T-helper 22 cell (primary cell): ENCODE data around the gene TBC1D10A.
A peak's percentile ranks its signal among the peaks of the same experiment; 100 is the strongest.

ENCODE experiments used
- DNase-seq: peaks from one replicate; pipeline ENCODE4 v3.0.0-alpha.2; 2020; ENCODE audit warnings: low read depth

Gene TBC1D10A

DNA sequence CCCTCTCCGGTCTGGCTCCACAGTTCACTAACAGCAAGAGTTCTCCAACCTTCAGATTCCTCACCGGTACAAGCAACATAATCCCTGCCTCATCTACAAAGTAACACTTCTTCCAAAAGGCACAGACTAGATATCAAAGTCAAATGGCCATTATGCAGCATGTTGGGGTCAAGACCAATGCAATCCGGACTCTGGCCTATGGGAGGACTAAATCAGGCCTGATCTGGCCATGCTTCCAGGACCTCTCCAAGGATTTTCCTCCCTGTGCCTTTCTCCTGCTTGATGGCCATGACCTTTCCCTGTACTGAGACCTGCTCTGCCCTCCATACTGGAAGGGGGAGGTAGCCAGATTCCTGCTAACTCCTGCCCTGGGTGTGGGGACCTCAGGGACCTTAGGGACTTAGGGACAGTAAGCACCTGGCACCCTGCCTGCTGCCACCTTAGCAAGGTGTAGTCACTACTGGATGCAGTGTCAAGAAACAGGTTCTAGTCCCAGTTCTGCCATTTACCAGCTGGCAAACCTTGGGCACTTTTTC is 6.7 kb downstream of the TBC1D10A start:
- DNase-seq = no peak

DNA sequence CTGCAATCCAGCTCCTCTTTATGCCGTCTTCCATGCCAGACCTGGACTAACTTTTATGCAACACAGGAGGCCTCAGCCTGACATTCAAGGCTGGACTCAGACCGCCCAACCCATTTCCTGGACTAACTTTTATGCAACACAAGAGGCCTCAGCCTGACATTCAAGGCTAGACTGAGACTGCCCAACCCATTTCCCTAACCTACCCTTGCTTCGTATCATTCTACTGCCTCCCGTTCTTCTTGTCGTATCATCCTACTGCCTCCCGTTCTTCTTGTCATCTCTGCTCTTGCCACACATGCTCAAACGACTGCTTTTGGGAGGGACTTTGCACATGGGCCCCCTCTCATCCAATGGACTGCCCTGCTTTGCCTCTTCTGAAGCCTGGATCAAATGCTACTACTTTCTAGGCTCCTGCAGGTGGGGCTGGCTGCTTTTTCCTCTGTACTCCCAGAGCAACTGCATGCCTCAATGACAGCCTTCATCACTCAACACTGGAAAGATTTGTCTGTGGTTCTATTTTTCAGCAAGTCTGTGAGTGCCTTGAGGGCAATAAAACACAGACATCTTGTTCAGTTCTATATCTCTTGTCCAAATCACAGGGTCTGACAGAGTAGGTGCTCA is 7.8 kb downstream of the TBC1D10A start:
- no peak for DNase-seq

- DNase-seq = no peak
These were observed 9.0 kb downstream of the TBC1D10A start for GRCh38 chr22:30317778-30318177.

DNA sequence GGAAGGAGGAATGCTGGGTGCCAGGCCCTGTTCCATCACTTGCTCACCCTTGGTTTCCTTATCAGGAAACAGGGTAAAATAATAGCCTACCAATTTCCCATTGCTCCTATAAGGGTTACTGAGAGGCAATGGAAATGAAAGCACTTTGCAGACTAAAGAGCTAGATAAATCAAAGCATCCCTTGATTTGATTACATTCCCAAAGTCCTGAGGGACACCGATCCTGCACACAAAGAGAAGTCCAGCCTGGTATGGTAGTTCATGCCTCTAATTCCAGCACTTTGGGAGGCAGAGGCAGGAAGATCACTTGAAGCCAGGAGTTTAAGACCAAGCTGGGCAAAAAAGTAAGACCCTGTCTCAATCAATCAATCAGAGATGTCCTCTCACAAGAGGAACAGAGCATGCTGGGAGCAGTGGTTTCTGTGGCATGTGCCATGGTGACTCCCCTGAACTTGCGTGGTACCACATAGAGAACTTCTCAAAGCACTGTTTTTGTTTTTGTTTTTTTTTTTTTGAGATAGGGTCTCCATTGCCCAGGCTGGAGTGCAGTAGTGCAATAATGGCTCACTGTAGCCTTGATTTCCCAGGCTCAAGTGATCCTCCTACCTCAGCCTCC is 10.7 kb downstream of the TBC1D10A start:
- DNase-seq = no peak

DNA sequence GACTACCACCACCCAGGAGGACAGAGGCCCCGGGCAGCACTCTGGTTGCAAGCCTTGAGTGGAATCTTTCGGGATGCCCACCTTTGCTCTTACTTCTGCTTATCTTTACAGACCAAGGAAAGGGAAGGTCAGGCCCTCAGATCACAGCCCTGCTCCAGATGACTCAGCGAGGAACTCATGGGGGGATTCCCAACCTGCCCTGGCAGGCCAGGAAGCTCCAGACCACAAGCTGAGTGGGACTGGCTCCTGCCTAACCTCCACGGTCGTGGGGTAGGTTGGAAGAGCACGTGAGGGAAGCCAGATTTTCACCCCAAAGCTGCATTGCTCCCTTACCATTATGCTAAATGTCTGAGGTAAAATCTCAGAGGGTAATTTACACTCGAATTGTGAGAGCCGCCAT is 11.8 kb downstream of the TBC1D10A start:
- peak; percentile 69 for DNase-seq

GRCh38 chr22:30313527-30314363 is 13.0 kb downstream of the TBC1D10A start:
- no peak for DNase-seq

- DNase-seq = no peak
These were observed 14.7 kb downstream of the TBC1D10A start for GRCh38 chr22:30312053-30312452.

DNA sequence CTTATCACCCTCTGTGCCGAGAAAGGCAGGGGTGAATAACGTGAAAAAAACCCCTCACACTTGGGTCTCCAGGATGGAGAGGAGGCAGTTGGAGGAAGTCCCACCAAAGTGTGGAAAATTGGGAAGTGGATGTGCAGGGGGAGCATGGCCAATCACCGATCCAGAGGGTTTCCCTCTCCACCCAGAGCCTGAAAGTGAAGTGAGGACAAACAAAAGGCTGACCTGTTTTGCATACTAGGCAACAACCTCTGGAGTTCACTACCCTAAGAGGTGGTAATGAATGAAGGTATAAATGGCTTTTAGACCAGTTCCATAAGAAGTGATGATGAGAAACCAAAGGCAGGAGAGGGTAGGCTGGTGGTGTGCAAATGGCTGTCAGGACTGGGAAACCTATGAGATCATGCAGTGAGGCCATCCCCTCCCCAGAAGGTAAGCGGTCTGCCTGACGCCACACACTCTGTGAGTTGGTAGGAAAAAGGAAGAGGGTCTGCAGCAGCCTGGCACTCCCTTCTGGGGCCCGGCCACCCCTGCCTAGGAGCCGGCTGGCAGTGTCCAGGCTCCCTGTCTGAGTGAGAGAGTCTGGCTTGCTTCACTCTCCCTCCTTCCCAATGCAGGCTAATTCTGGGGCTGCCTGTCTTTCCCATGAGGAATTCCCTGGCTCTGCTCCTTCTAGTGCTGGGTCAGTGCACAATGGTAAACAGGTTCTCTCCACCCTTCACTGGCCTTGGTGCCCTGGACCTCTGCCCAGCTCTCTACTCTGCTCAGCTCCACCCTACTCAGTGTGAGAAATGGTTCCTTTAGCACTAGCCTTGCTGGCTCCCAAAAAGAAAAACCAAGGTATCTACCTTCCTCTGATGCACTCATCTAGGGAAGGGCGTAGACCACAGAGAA is 15.6 kb downstream of the TBC1D10A start:
- no peak for DNase-seq

- DNase-seq = no peak
These were observed 16.6 kb downstream of the TBC1D10A start for GRCh38 chr22:30309951-30310741.

DNA sequence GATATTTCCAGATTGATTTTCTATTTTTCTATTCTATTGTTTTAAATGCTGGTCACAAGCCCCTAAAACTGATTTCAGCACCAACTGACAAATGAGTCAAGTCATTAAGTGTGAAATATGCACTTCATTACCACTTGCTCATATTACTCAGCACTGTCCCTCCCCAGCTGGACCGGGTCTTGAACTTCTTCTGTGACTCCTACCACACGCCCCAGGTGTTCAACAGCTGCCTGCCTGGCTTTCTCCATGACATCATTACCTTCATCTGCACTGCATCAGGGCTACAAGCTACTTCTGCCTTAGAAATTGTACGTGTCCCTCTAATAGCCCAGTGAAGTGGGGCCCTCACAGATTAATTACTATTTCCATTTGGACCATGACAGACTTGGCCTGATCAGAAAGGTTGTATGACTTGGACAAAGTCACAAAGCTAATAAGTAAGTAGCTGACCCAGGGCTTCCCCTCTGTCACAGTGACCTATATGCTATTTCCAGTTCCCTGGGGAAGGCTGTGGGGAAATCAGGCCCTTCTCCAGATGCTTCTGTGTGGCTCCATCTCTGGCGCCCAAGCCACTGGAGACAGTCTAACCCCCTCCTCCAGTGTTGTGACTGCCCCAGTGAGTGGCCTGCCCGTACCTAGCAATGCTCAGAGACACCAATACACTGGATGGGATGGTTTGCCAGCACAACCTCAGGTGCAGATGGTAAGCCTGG is 18.1 kb downstream of the TBC1D10A start:
- no peak for DNase-seq

DNA sequence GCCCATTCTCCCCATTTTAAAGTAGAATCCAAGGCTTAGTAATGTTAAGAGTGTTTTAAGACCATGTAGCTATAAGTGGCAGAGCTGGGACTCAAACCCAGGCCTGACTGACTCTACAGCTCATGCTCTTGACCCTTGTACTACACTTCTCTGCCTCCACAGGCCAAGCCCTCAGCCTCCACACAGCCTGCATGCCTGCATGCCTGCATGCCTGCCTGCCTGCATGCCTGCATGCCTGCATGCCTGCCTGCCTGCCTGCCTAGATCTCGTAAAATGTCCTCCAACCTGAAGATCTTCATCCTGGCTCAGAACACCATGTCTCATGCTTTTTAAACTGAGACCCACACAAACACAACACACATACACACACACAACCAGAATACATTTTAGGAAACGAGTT is 18.6 kb downstream of the TBC1D10A start:
- DNase-seq = no peak

DNA sequence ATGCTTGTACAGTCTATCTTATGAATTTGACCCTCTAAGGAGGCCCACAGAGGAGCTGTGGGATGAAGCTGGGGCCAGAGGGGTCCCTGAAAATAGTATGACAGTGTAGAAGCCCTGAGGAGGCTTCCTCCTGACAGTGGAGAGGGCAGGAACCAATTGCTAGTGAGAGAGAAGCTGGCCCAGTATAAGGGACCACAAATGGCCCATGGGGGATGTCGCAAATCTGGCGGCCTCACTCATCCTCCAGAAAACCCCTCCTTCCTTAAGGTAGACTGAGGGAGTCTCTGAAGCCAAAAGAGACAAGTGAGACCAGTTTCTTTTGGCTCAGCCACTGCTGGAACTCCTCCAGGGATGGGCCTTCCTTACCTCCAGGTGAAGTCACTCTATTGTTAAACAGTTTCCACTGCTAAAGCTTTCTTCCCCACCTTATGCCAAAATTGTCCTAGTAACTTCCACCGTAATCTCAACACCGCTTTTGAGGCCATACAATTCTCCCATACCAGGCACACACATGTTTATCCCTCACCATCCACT is 19.6 kb downstream of the TBC1D10A start:
- no peak for DNase-seq

- DNase-seq = no peak
These were observed 20.1 kb downstream of the TBC1D10A start for GRCh38 chr22:30306627-30307011.

DNA sequence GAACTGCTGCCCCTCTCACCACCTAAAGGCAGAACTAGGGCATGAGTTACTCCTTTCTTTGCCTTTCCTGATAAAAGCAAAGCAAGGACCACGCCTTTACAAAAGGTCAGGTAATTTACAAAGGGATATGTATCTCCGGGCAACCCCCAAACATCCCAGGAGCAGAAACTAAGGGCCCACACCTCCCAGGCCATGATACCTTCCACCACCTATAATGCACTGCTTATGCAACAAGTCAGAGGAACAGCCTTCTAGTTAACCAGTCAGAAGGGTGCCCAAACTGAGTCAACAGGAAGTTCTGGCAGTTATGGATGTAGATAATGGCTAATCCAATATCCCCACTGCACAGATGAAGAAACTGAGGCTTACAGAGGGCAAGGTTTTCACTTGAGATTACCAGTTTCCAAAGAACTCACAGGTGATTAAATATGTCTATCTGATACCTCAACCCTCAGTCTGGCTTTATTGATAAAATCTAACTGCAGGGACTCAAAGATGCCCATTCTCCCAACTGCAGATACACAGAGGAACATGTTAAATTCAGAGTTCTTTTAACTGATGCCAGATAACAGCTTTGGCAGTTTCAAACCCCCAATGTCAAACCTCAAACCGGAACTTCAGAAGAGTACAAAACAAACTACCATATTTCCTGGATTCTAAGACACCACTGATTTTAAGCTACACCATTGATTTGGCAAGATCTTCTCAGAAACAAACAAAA is 20.7 kb downstream of the TBC1D10A start:
- DNase-seq = no peak

- peak; percentile 34 for DNase-seq
These were observed 21.2 kb downstream of the TBC1D10A start for GRCh38 chr22:30305519-30305905.

GRCh38 chr22:30304495-30305244 is 22.1 kb downstream of the TBC1D10A start:
- DNase-seq = no peak

DNA sequence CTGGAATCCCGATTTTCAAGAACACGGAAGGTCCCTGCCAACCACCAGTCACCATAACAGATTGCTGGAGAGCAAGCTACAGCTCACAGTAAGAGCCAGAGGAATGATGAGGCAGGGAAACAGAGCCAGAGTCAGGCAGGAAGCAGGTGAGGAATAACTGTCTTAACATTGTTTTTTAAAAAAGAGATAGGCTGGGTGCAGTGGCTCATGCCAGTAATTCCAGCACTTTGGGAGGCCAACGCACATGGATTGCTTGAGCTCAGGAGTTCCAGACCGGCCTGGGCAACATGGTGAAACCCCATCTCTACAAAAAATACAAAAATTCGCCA is 24.0 kb downstream of the TBC1D10A start:
- DNase-seq = no peak

DNA sequence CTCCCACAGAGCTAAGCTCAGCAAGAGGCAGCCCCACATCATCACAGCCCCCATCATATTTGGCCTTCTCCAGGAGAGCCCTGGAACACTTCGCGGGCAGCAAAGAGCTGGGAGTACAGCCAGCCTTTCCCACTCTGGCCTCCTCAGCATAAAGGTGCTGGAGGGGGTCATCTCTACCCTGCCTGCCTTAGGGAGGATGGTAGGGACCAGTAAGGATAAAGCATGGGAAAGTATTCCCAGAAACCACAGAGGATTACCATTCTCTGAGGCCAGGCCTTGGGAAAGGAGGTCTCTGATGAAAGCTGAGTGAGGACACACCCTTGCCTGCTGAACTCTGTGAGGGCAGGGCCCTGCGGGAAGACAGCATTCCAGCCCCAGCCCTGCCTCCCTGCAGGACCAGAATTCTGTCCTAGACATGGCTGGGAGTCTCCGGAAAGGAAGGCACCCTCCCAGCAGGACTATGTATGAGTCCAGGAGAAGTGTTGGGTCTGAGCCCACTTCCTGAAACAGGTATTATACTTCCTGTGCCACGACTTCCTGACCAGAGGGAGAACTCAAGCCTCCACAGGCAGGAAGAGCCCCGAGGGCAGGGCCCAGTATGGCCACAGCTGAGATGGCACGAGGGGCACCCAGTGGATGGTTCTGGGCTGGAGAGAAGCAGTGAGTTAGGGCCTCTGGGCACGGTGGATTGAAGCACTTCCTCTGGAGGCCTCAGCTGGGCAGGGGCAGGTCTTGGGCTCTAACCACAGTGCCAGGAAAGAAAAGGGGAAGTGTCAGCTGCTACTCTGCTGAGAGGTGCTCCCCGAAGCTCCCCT is 24.5 kb downstream of the TBC1D10A start:
- no peak for DNase-seq
